OCI-LY1 (cell line): ENCODE results near the gene TBX4.

Experiments
- CTCF ChIP-seq: fragments of 200-600 bp; sonication (generic), shearing (Covaris generic); IDR thresholded peaks from 2 replicates; pipeline ENCODE4 v1.5.1; 2017; ENCODE audit warnings: mild to moderate bottlenecking, antibody characterized with exemption, low read length, moderate library complexity, mixed read lengths
- EZH2 ChIP-seq: fragments of 200-600 bp; sonication (generic), shearing (Covaris generic); IDR thresholded peaks from 2 replicates; pipeline ENCODE4 v1.8.0; 2017; ENCODE audit warnings: borderline replicate concordance, mixed run types, mild to moderate bottlenecking, antibody characterized with exemption, low read length, moderate library complexity, mixed read lengths

- TF ChIP-seq CTCF (no peak), EZH2 (no peak)
Observed at GRCh38 chr17:61480414-61480807, 28.2 kb downstream of the TBX4 start.
